SU-DHL-6 (cell line): ENCODE results near the gene STX18.

Source experiments
- H2AFZ ChIP-seq: fragments of 200-600 bp; sonication (generic); 2 replicates; pipeline ENCODE4 v1.6.1; 2014; ENCODE audit warnings: low read depth, mild to moderate bottlenecking, moderate library complexity, mixed read lengths, antibody characterized with exemption, low read length; ENCODE audit not compliant: severe bottlenecking
- H3F3A ChIP-seq: fragments of 200-600 bp; shearing (Covaris generic); 2 replicates; pipeline ENCODE4 v1.6.0; 2016; ENCODE audit warnings: antibody characterized with exemption, mild to moderate bottlenecking; ENCODE audit not compliant: insufficient read depth
- H3K27ac ChIP-seq: fragments of 200-600 bp; sonication (generic); 2 replicates; pipeline ENCODE4 v1.5.1; 2016; ENCODE audit warnings: low read depth, mild to moderate bottlenecking, low read length, moderate library complexity, mixed read lengths
- H3K27me3 ChIP-seq: fragments of 200-600 bp; sonication (generic), shearing (Covaris generic); 2 replicates; pipeline ENCODE4 v1.6.0; 2014; ENCODE audit warnings: mild to moderate bottlenecking, low read length
- H3K36me3 ChIP-seq: fragments of 200-600 bp; sonication (generic); 2 replicates; pipeline ENCODE4 v1.6.1; 2014; ENCODE audit warnings: mild to moderate bottlenecking, low read length, mixed read lengths
- H3K4me2 ChIP-seq: fragments of 300-600, 200-600 bp; shearing (Covaris generic), sonication (generic); 2 replicates; pipeline ENCODE4 v1.6.0; 2014; ENCODE audit warnings: low read length, low read depth, mild to moderate bottlenecking; ENCODE audit not compliant: poor library complexity, severe bottlenecking
- H3K4me3 ChIP-seq: fragments of 200-600 bp; sonication (generic); 2 replicates; pipeline ENCODE4 v1.5.1; 2014; ENCODE audit warnings: antibody characterized with exemption, low read length, mild to moderate bottlenecking, mixed read lengths; ENCODE audit not compliant: insufficient read depth, poor library complexity, severe bottlenecking
- H3K79me2 ChIP-seq: fragments of 200-600 bp; sonication (generic); 2 replicates; pipeline ENCODE4 v1.6.1; 2014; ENCODE audit warnings: mild to moderate bottlenecking, low read length, moderate library complexity; ENCODE audit not compliant: insufficient read depth
- H3K9ac ChIP-seq: fragments of 200-600 bp; sonication (generic); 2 replicates; pipeline ENCODE4 v1.7.0; 2014; ENCODE audit warnings: mild to moderate bottlenecking, low read length
- H3K9me2 ChIP-seq: fragments of 200-600 bp; sonication (generic); replicated peaks from 2 replicates; pipeline ENCODE4 v1.6.1; 2014; ENCODE audit warnings: low read length; ENCODE audit not compliant: insufficient read depth
- H3K9me3 ChIP-seq: fragments of 200-600 bp; sonication (generic); 2 replicates; pipeline ENCODE4 v1.6.1; 2014; ENCODE audit warnings: low read length, mixed read lengths; ENCODE audit not compliant: insufficient read depth
- H4K20me1 ChIP-seq: fragments of 200-600 bp; sonication (generic); 2 replicates; pipeline ENCODE4 v1.6.1; 2014; ENCODE audit warnings: low read depth, mild to moderate bottlenecking, antibody characterized with exemption, low read length, moderate library complexity, mixed read lengths
- EZH2phosphoT487 ChIP-seq: fragments of 200-600 bp; sonication (generic), shearing (Covaris generic); conservative IDR thresholded peaks from 2 replicates; pipeline ENCODE4 v1.6.1; 2018; ENCODE audit warnings: mild to moderate bottlenecking, antibody characterized with exemption, low read length, moderate library complexity, mixed read lengths
- TF ChIP-seq, protein P1 (sequence below): fragments of 200-600 bp; sonication (generic); IDR thresholded peaks from one replicate; pipeline ENCODE4 v1.5.1; 2017; ENCODE audit warnings: antibody characterized with exemption, mild to moderate bottlenecking, low read length, moderate library complexity; ENCODE audit not compliant: insufficient read depth, poor library complexity, severe bottlenecking

Gene STX18

DNA sequence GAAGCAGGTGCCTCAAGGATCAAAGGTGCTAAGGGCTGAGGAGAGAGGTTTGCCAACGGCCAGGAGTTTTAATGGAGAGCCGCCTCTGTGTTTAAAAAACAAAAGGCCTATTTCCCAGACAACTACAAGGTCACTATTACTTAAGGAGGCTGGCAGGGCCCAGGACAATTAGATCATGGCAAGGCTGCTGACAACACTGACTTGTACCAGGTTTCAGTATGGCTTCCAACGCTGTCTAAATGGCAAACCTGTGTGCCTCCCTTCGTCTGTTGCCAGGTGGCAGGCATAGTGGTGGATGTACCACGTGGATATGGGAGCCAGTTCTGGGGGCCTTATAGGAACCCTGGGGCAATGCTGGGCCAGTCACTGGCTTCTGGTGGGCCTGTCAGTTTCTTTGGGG lies 114.0 kb downstream of the STX18 start:
- no peaks in the 10 kb centered on the region for H3K79me2 ChIP-seq
- TF ChIP-seq, protein P1, sequence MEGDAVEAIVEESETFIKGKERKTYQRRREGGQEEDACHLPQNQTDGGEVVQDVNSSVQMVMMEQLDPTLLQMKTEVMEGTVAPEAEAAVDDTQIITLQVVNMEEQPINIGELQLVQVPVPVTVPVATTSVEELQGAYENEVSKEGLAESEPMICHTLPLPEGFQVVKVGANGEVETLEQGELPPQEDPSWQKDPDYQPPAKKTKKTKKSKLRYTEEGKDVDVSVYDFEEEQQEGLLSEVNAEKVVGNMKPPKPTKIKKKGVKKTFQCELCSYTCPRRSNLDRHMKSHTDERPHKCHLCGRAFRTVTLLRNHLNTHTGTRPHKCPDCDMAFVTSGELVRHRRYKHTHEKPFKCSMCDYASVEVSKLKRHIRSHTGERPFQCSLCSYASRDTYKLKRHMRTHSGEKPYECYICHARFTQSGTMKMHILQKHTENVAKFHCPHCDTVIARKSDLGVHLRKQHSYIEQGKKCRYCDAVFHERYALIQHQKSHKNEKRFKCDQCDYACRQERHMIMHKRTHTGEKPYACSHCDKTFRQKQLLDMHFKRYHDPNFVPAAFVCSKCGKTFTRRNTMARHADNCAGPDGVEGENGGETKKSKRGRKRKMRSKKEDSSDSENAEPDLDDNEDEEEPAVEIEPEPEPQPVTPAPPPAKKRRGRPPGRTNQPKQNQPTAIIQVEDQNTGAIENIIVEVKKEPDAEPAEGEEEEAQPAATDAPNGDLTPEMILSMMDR, result no peak
- TF ChIP-seq EZH2phosphoT487, result no peak
- no peaks in the 10 kb centered on the region for H3K36me3 ChIP-seq
- H3K4me3 ChIP-seq, result no peak overlapping the region
- H3K27me3 ChIP-seq, result no peaks in the 10 kb centered on the region
- H3K4me2 ChIP-seq, result no peak overlapping the region
- H3K27ac ChIP-seq, result no peak overlapping the region
- no peaks in the 10 kb centered on the region for H4K20me1 ChIP-seq
- H3K9me2 ChIP-seq, result no peaks in the 10 kb centered on the region
- H3F3A ChIP-seq, result no peaks in the 10 kb centered on the region
- no peak overlapping the region for H2AFZ ChIP-seq
- no peaks in the 10 kb centered on the region for H3K9me3 ChIP-seq
- H3K9ac ChIP-seq, result no peak overlapping the region

DNA sequence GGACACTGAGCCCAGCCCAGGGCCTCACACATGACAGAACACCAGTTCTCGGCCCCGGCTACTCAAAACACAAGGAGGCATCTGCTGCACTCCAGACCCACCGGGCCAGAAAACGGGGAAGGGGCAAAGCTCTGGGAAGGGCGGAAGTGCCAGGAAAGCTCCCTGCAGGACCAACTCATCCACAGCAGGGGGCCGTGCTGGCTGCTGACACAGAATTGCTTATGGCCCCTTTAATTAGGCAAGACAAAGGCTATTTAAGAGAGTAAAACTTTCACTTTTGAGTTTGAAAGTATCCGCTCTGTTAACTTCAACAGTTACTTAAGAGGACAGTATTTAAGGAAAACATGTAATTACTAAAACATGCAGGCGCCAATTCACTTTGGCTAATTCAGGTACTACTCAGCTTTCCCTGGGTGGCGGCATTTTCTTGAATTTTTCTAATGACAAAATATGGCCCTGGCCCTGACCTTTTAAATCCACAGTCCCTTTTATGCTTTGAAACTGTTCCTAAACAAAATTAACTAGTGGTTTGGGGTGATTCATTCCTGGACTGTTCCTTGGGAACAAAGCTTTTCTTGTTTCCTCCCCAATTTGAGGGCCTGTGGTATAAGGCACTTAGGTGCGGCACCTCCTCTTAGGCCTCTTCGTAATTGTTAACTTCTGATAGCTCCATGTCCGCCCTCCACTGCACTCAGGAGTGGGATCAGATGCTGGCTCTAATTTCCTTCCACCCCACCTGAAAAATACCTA lies 114.6 kb downstream of the STX18 start:
- Histone ChIP-seq H3K9ac (no peak overlapping the region), H3K27me3 (no peaks in the 10 kb centered on the region), H2AFZ (no peak overlapping the region), H3K9me3 (no peaks in the 10 kb centered on the region), H3K4me3 (no peak overlapping the region), H3K27ac (no peak overlapping the region), H3F3A (no peaks in the 10 kb centered on the region), H4K20me1 (no peaks in the 10 kb centered on the region), H3K4me2 (no peak overlapping the region), H3K79me2 (no peaks in the 10 kb centered on the region), H3K36me3 (no peaks in the 10 kb centered on the region), H3K9me2 (no peaks in the 10 kb centered on the region)
- TF ChIP-seq, protein P1, result no peak
- no peak for TF ChIP-seq EZH2phosphoT487

DNA sequence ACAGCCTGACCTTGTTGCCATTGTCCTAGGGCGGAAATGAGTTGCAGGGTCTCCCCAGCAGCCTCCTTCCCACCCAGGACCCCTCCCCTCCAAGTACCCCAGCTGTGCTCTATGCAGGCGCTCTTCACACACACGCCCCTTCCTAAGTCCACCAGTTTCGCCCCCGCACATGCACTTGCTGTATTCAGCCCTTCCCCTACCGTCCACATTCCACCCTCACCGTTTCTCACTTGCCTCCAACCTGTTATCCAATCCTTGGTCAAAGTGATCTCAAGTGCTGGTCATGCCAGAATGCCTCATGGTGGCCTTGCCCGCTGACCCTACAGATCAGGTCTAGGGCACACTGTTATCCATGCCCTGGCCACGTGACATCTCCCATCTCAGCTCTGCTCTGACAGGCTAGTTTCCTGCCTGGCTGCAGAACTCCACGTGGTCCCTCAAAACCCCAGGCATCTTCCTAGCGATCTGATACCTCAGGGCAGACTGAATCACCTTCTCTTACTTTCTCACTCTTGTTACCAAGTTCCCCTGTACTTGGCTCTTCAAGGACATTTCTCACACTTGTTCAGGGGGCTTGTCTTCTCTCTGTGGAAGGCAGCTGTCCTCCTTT lies 115.2 kb downstream of the STX18 start:
- no peaks in the 10 kb centered on the region for H3K36me3 ChIP-seq
- TF ChIP-seq EZH2phosphoT487, result no peak
- TF ChIP-seq, protein P1, result no peak

More for the DNA sequence above, 115.2 kb downstream of the STX18 start:
- Histone ChIP-seq H3K27me3 (no peaks in the 10 kb centered on the region), H4K20me1 (no peaks in the 10 kb centered on the region), H3F3A (no peaks in the 10 kb centered on the region), H2AFZ (no peak overlapping the region), H3K4me2 (no peak overlapping the region), H3K79me2 (no peaks in the 10 kb centered on the region), H3K9ac (no peak overlapping the region), H3K9me3 (no peaks in the 10 kb centered on the region), H3K9me2 (no peaks in the 10 kb centered on the region), H3K4me3 (no peak overlapping the region), H3K27ac (no peak overlapping the region)
